GM12878 (cell line): ENCODE measurements around the gene SNX19. TPM values are rescaled to one million over a fixed set of nuclear protein-coding genes. Genes with fewer than 3 reads are reported as not detected.

Experiments
- DPF2 ChIP-seq: fragments of 450-650 bp; IDR thresholded peaks from 2 replicates; pipeline ENCODE4 v1.6.1; 2017; ENCODE audit warnings: mild to moderate bottlenecking
- E2F8 ChIP-seq: fragments of 450-650 bp; IDR thresholded peaks from 2 replicates; pipeline ENCODE4 v1.6.1; 2018; ENCODE audit warnings: mild to moderate bottlenecking, low read depth, moderate library complexity; ENCODE audit not compliant: partially characterized antibody
- FOS ChIP-seq: IDR thresholded peaks from 3 replicates; pipeline ENCODE4 v1.6.1; 2011; ENCODE audit warnings: borderline replicate concordance; ENCODE audit not compliant: insufficient read length; ENCODE audit errors: extremely low read depth
- IRF4 ChIP-seq: IDR thresholded peaks from 2 replicates; pipeline ENCODE4 v1.6.1; 2011; ENCODE audit warnings: low read depth, low read length
- LARP7 ChIP-seq: fragments of 450-650 bp; IDR thresholded peaks from 2 replicates; pipeline ENCODE4 v1.6.1; 2017; ENCODE audit warnings: mild to moderate bottlenecking
- MXI1 ChIP-seq: fragments of 150-350 bp; IDR thresholded peaks from 2 replicates; pipeline ENCODE4 v1.6.1; 2011; ENCODE audit warnings: low read depth, mild to moderate bottlenecking, inconsistent platforms, low read length, improper control_type of control experiment
- PML ChIP-seq: IDR thresholded peaks from 2 replicates; pipeline ENCODE4 v1.6.1; 2012; ENCODE audit warnings: low read length, inconsistent platforms
- POU2F2 ChIP-seq: IDR thresholded peaks from 3 replicates; pipeline ENCODE4 v1.6.1; 2011; ENCODE audit warnings: low read depth, mild to moderate bottlenecking, low read length, borderline replicate concordance
- RAD21 ChIP-seq: IDR thresholded peaks from 2 replicates; pipeline ENCODE4 v1.6.1; 2011; ENCODE audit warnings: mild to moderate bottlenecking, low read depth, low read length, moderate library complexity; ENCODE audit not compliant: insufficient read depth
- RB1 ChIP-seq: fragments of 450-650 bp; formaldehyde crosslinking; IDR thresholded peaks from 2 replicates; pipeline ENCODE4 v1.6.1; 2017; ENCODE audit warnings: mild to moderate bottlenecking, borderline replicate concordance
- SMARCA5 ChIP-seq: fragments of 450-650 bp; IDR thresholded peaks from 2 replicates; pipeline ENCODE4 v1.6.1; 2017; ENCODE audit warnings: mild to moderate bottlenecking
- SPI1 ChIP-seq: IDR thresholded peaks from 2 replicates; pipeline ENCODE4 v1.6.1; 2011; ENCODE audit warnings: low read depth, mild to moderate bottlenecking, low read length, moderate library complexity, borderline replicate concordance; ENCODE audit not compliant: insufficient read depth
- ZBTB40 ChIP-seq: fragments of 450-650 bp; IDR thresholded peaks from 2 replicates; pipeline ENCODE4 v1.6.1; 2016; ENCODE audit warnings: mild to moderate bottlenecking, moderate library complexity, borderline replicate concordance
- ZNF687 ChIP-seq: fragments of 450-650 bp; IDR thresholded peaks from 2 replicates; pipeline ENCODE4 v1.6.1; 2017; ENCODE audit warnings: mild to moderate bottlenecking, moderate library complexity
- polyA plus RNA-seq, 11 experiments: library from polyadenylated mRNA; depleted of rRNA in 4 of 11; unstranded in 6 of 11; stranded (reverse) in 5 of 11; fragments of >200 nt; fragmentation: Nextera tagmentation in 4 of 11; fragmentation: Illumina TruSeq in 1 of 11; extraction: Ambion mirVana in 4 of 11; extraction: Trizol in 1 of 11; gene quantifications; 1 replicate in 1 of 11; 2 replicates in 10 of 11; pipeline versions ENCODE4 v1.2.1 to v1.2.3, GENCODE V29; 2011 to 2016; ENCODE audit warnings: inconsistent platforms in 2 of 11, missing spikeins in 2 of 11, low read depth in 1 of 11
- total RNA-seq, 4 experiments: library from RNA; depleted of rRNA in 3 of 4; stranded (reverse); fragments of >200 nt in 3 of 4; fragmentation: Illumina TruSeq in 1 of 4; extraction: Trizol in 1 of 4; gene quantifications; 2 replicates each; pipeline versions ENCODE4 v1.2.1 to v1.2.3, GENCODE V29; 2013 to 2021
- TF ChIP-seq, protein P1 (sequence below): fragments of 450-650 bp; IDR thresholded peaks from 2 replicates; pipeline ENCODE4 v1.6.1; 2017; ENCODE audit warnings: mild to moderate bottlenecking

Gene SNX19
- total and polyA plus RNA-seq, 10 of the 15 experiments (the other 5 are each of a cell fraction or from before 2014, with no cell fraction given), result 3.0 to 46.9 (median 30.4) TPM

- no peak for TF ChIP-seq ZBTB40
- peak; percentile 38; the same call in 1 of the 2 replicates for TF ChIP-seq DPF2
- no peak for TF ChIP-seq PML
- TF ChIP-seq MXI1, result 0 out of 2 replicates have a peak, but pooled peaks have one; percentile 18
- peak; percentile 62; the same call in 1 of the 2 replicates for TF ChIP-seq RB1
- peak; percentile 100 for TF ChIP-seq RAD21
- 0 out of 2 replicates have a peak, but pooled peaks have one; percentile 26 for TF ChIP-seq IRF4
- peak; percentile 70; the same call in 1 of the 3 replicates for TF ChIP-seq POU2F2
- TF ChIP-seq LARP7, result peak; percentile 53; the same call in 1 of the 2 replicates
- TF ChIP-seq E2F8, result no peak
- TF ChIP-seq ZNF687, result no peak
- peak; percentile 89 for TF ChIP-seq SMARCA5
- TF ChIP-seq, protein P1, sequence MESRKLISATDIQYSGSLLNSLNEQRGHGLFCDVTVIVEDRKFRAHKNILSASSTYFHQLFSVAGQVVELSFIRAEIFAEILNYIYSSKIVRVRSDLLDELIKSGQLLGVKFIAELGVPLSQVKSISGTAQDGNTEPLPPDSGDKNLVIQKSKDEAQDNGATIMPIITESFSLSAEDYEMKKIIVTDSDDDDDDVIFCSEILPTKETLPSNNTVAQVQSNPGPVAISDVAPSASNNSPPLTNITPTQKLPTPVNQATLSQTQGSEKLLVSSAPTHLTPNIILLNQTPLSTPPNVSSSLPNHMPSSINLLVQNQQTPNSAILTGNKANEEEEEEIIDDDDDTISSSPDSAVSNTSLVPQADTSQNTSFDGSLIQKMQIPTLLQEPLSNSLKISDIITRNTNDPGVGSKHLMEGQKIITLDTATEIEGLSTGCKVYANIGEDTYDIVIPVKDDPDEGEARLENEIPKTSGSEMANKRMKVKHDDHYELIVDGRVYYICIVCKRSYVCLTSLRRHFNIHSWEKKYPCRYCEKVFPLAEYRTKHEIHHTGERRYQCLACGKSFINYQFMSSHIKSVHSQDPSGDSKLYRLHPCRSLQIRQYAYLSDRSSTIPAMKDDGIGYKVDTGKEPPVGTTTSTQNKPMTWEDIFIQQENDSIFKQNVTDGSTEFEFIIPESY, result no peak
- no peak for TF ChIP-seq FOS
- TF ChIP-seq SPI1, result no peak
These were observed 54.1 kb downstream of the SNX19 start (continued) for GRCh38 chr11:130861902-130862860.
